ENCODE results near the gene SLC35G4.
"Not testable (repeated sequence)": the region's sequence is repeated elsewhere in the genome, so short reads cannot be mapped to it uniquely, and the experiment has no call there.

SLC35G4 gene

DNA sequence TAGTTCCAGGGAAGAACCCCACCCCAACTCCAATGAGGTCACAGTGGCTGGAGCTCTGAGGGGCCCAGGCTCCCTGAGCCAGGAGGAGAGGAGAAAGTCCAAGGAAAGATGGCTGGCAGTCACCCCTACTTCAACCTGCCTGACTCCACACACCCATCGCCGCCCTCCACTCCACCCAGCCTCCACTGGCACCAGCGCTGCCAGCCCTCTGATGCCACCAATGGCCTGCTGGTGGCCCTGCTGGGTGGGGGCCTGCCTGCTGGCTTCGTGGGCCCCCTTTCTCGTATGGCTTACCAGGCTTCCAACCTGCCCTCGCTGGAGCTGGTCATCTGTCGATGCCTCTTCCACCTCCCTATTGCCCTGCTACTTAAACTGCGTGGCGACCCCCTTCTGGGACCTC, at the start of gene SLC35G4:
Gene SLC35G4, plus strand, starts transcription at position 109 of the 400 bp plus-strand sequence. Its CDS starts 0 bp downstream, at position 109.
- not testable (repeated sequence) for DNase-seq

DNA sequence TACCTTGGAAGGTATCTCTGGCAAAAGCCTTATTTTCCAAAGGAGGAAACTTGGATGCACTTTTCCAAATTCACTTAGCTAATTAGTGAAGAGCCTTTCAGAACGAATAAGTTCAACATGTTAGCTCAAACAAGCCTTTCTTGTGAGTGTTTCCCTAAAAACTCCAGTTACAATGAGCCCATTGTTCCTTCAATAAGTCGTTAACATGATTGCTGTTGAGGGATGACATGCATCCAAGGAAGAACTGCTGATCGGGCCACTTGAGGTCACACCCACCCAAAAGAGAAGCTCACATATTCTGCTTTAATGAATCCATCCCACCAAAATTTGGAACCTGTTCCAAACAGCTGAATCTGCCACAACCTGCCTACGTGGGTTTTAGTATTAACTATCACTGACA, 48.1 kb upstream of the SLC35G4 start:
- no peak for DNase-seq

DNA sequence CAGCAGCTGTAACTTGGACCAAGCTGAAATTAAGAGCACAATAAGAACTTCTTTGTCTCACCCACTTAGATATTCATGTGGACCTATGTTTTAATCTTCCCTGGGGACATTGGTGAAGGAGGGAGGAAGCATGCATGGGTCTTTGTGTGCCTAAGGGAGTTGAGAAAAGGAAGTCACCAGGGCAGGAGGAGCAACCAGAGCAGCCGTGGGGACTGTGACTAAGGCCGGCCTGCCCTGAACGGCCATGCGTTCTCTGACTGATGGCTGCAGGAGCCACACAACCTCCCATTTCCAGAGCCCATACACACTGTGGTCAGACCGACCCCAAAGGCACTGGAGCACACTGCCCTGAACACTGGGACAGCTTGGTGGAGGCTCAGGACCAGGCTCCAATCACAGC, 43.7 kb upstream of the SLC35G4 start:
- DNase-seq, result no peak

DNA sequence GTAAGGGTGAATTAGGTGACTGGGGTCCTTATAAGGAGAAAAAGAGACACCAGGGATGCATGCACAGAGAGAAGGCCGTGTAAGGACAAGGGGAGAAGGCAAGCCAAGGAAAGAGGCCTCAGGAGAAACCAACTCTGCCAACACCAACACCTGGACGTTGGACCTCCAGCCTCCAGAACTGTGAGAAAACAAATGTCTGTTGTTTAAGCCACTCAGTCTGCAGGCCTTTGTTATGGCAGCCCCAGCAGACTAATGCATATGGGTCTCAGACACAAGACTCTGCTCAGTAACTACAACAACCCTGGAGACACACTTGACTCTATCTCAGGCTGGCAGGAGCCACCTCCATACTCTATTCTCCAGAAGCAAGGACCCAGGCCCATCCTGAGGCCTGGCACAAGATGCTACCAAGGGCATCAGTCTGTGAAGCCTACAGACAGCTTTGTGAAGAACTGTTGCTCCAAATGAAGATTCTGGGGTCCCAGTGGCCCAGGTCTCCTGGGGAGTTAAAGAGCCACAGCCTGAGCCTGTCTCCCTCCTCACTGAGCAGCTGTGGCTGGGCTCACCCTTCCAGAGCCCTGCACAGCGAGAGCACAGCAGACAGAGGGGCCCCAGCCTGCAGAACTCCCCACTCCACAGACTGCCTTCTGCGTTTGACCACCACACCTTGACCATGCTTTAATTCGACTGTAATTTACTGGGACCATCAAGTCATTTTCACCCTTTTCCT, 43.0 kb upstream of the SLC35G4 start:
- no peak for DNase-seq

DNA sequence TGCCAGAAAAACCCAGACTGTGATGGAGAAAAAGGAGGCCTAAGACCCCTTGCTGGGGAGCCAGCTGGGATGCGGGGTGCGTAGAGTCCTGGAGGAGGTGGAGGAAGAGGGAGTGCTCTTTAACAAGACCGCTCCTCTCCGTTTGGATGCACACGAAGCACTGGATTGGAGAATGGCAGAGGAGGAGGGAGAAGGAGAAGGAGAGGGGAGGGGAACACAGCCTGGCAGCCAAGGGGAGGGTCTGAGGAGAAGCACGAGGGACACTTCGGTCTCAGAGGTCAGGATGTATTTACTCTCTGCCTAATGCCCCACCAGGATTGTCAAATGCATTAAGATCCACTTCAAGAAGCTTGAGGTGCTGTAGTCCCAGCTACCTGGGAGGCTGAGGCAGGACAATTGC, 42.0 kb upstream of the SLC35G4 start:
- no peak for DNase-seq

DNA sequence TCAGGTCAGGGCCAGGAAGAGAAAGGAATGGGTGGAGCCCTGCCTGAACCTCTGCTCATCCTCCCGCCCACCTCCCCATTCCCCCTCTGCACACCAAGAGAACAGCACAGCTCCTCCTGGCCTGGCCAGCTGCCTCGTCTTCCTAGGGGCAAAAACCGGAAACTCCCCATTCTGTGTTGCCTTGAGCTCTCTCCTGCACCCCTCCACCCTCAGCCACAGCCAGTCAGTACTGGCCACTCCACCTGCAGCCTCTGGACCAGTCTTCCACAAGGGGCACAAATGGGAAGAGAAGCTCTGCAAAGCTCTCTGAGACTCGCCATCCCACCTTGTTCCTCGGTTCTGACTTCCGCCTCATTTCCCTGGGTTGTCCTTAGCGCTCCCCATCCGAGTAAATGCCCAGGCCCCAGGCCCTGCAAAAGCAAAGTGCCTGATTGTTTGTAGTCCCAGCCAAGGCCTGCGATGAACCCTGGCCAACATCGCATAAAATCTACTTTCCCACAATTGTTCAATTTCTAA, 39.3 kb upstream of the SLC35G4 start:
- DNase-seq, result no peak

DNA sequence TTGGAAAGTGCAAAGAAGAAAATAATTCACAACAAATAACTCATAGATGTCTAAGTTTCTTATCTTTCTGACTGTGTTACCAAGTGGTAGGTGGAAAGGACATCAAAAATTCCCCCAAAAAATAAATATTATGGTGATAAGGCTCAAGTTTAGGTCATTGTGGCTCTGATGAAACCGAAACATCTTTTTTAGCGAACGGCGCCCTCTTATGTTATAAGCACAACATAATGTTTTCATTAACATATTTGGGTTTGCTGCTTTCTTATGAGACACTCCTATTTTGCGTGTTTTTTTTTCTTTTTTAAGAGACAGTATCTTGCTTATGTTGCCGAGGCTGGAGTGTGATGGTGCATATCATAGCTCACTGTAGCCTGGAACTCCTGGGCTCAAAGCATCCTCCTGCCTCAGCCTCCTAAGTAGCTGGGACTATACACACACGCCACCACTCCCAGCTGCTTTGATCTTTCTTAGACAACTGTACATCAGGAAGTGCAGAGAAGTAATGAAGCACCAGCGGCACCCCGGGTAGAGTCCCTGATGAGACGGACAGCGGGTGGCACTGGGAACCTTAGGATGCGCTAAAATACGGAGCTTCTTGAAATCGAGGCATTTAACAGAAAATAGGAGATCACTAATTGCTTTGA, 38.5 kb upstream of the SLC35G4 start:
- no peak for DNase-seq

DNA sequence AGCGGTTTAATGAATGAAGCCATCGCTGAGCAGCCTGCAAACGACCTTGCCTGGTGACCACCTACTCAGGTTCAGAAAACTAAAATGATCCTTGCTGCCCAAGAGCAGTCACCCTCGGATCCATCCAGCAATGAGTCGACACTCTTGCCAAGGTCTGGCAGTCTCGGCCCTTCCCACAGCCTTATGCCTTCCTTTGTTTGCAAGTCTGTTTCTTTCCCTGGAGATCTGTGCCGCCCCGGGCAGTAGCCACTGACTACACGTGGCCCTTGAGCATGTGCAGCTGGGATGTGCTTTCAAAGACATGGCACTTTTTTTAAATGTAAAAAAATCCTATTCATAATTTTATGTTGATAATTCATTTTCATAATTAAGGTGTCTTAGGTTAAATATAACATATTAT, 37.2 kb upstream of the SLC35G4 start:
- no peak for DNase-seq

DNA sequence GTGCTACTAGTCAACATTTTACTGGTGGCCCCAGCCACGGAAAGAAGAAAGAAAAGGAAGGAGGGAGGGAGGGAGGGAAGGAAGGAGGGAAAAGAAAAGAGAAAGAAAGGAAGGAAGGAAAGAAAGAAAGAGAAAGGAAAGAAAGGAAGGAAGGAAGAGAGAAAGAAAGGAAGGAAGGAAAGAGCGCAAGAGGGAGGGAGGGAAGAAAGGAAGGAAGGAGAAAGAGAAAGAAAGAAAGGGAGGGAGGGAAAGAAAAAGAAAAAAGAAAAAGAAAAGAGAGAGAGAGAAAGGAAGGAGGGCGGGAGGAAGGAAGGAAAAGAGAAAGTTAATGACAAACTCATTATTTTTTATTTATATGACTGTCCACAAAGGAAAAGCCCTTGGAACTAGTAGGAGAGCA, 34.9 kb upstream of the SLC35G4 start:
- no peak for DNase-seq

DNA sequence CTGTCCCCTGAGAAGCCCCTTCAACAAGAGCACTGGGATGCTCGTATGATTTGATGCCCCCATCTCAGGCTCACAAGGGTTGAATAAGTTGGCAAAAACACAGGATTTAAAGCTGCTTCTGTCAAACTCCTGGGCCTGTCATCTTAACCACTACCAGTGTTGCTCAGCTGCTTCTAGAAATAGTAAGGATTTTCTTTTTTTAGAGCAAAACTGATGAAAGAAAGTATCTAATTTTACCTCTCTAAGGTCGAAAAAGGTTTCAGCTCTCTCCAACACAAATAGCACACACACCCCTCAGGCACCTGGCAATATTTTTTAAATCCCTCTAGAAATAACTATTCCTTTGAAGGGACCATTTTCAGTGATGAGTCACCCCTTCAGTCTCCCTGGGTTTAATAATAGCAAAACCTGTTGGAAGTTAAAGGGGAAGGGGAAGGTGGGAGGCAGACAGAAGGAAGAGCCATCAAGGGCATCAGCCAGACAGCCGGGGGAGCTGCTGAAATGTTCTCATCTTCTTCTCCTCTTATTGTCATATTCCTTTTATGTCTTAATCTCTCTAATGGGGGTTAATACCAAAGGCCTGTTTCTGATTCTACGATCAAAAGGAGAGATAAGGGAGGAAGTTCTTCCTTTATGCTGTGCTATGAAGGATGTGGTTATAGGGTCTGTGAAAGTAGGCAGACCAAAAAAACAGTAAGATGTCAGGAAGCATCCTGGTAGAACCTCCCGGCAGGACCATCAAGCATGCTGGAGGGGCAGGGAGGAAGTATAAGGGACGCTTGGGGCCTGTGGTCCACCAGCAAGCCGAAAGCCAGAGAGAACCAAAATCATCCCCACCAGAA, 31.9 kb upstream of the SLC35G4 start:
- no peak for DNase-seq

DNA sequence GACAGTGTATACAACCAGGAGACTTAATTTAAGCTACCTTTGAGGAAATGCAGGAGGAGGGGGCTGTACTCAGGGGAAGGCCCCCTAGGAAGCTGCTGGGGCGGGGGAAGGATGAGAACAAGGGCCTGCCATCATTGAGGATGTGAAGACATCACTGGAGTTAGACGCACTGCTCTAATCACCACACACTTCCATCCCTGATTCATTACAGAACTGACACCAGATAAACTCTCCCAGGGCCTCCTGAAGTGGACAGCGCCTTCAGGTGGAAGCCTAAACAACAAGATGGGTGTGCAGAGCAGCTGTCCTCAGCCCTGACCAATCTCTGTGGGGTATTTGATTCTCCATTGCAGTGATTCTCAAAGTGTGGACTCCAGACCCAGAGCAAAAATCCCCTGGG, 30.6 kb upstream of the SLC35G4 start:
- no peak for DNase-seq

DNA sequence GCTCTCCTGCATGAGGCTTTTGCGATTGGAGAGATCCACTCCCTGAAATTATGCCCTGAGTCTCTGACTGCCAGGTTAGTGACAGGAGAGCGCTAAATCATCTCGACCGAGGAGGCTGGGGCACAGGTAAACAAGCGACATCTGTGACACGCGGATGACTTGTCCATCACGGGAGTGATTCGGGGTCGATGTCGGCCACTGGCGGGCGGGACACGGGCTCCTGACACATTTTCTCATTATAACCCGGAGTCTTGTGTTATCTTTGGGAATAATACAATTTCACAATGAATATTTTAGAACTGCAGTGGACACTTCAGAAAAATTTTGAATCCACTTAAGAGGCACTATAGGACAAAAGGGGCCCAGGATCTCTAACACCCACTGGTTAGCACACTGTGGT, 29.5 kb upstream of the SLC35G4 start:
- DNase-seq, result no peak

DNA sequence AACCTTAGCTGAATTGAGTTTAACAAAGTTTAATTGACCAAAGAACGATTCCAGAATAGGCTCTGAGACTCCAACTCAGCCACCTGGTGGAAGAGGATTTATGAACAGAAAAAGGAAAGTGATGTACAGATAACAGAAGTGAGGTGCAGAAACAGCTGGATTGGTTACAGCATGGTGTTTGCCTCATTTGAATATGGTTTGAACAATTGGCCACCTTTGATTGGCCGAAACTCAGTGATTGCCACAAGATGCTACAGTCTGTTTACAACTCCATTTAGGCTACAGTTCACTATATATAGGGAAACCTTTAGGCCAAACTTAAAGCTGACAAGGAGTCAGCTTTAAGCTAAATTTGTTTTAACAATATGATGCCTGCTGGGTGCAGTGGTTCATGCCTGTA, 28.1 kb upstream of the SLC35G4 start:
- DNase-seq, result no peak

DNA sequence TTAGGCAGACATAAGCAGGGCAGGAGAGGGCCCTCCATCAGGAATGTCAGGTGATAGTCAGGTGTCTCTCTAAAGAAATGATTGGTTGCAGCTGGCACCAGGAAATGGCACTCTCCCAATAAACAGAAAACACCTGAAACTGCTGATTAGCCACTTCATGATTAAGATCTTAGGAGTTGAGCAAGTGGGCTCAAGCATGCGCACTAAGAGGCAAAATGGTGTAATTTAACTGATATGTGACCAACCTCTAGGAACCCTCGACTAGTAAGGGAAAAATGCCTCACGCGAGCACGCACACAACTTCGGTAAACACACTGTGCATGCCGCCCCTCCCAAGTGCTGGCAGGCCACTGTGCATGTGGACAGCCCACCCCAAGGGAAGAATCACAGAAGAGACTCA, 23.8 kb upstream of the SLC35G4 start:
- no peak for DNase-seq

DNA sequence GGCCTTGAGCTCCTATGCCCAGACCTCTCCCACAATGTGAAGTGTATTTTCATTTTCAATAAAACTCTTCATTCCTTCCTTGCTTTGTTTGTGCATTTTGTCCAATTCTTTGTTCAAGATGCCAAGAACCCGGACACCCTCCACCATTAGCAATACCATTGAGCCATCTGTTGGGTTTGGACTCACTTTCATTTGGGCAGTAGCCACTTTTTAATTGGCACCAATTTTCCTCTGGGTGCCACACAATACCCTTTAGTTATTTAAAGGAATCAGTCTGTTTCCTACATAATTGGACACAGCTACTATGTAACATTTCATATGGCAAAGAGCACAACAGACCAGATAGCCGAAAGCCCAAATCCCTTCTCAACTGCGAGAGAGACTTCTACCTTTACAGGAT, 22.5 kb upstream of the SLC35G4 start:
- no peak for DNase-seq

DNA sequence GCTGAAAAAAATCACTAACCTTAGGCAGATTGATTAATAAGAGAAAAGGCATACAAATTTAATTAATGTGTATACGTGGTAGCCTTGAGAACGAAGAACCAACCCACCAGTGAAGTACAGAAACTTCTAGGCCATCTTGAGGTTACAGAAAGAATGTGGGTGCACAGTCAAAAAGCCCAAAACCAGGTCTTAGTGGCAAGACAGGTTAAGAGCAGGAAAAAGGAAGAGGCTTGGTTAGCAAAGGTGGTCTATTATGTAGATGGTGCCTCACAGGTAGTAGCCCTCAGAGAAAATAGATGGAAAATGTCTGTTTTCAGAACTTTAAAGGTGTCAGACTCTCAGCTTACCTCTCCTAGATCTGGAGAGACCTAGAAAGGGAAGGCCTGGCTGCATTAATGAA, 22.0 kb upstream of the SLC35G4 start:
- no peak for DNase-seq

DNA sequence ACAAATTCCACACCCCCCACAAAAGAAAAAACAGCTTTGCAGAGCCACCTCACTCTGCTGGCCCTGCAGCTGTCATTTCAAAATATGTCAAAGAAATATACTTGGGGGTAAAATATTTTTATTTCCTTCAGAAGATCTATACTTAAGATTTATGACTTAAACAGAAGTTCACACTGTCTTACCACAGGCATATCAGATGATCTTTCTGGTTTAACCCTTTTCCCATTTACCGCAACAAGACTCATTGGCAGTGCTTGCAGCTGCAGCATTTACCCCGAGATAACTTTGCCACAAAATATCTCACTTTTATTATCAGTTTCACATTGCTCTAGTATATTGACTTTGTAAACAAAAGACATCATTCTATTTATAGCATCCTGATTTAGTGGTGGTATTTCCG, 21.6 kb upstream of the SLC35G4 start:
- DNase-seq, result no peak

DNA sequence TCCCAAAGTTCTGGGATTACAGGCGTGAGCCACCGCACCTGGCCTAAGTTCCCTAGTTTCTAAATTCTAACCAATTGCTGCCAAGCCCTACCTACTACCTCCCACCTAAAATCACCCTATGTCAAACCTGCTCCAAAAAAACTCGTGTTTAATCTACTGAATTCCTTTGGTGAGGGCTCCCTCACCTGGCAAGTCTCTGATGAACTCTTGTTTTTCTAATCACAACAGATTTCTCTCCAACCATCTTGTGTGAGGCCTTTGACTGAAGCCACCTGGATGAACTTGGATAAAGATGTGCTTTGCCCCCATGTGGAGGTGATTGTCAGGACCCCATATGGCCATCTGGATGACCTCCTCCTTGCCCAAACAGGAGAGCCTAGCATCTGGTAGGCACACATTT, 17.4 kb upstream of the SLC35G4 start:
- no peak for DNase-seq

DNA sequence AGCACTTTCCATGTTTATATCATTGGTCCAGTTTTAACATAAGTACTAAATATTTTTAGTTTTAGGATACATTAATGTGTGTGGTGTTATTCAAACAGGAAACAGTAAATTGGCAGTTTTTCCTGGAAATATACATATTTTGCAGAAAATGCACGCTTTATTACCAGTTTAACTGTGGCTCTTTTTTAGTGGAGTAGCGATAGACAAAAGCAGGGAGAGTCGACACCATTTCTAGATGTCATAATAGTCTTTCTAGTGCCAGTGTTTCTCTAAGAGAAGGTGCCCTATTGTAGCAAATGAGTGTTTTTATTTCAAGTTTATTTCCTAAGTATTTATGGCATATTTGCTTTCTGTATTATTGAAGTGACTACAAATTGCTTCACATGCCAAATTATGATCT, 9.1 kb upstream of the SLC35G4 start:
- DNase-seq, result no peak

DNA sequence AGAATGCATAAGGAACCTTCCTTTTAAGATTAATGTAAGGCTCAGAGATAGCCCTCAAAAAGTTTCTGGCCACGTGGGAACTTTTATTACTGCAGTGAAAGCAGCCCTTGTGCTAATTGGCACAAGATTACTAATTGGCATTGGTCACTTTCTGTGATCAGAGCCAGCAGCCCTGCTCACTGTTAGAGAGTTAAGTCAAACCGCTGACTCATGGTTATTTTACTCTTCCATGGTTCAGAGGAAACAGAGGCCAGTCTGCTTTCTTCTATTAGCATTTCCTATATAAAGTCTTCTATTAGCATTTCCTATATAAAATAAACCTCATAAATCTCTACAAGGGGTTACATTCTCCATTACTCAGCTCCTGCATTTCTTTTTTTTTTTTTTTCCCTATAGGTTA, 1.5 kb upstream of the SLC35G4 start:
- no peak for DNase-seq

DNA sequence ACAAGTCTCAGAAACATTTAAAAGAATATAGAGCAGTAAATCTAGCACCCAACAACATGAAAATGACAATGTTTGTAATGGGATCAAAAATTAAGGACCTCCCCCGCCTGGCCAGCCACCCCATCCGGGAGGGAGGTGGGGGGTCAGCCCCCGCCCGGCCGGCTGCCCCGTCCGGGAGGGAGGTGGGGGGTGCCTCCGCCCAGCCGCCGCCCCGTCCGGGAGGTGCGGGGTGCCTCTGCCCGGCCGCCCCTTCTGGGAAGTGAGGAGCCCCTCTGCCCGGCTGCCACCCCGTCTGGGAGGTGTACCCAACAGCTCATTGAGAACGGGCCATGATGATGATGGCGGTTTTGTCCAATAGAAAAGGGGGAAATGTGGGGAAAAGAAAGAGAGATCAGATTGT, 778 bp upstream of the SLC35G4 start:
- not testable (repeated sequence) for DNase-seq

DNA sequence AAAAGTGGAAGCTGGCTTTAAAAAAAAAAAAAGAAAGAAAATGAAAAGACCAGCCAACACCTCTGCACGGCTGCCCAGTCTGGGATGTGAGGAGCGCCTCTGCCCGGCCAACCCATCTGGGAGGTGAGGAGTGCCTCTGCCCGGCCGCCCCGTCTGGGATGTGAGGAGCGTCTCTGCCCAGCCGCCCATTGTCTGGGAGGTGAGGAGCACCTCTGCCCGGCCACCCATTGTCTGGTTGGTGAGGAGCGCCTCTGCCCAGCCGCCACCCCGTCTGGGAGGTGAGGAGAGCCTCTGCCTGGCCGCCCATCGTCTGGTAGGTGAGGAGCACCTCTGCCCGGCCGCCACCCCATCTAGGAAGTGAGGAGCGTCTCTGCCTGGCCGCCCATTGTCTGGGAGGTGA, 3.7 kb downstream of the SLC35G4 start:
- not testable (repeated sequence) for DNase-seq

DNA sequence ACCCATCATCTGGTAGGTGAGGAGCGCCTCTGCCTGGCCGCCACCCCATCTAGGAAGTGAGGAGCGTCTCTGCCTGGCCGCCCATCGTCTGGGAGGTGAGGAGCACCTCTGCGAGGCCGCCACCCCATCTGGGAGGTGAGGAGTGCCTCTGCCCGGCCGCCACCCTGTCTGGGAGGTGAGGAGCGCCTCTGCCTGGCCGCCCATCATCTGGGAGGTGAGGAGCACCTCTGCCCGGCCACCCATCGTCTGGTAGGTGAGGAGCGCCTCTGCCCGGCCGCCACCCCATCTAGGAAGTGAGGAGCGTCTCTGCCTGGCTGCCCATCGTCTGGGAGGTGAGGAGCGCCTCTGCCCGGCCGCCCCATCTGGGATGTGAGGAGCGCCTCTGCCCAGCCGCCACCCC, 4.2 kb downstream of the SLC35G4 start:
- not testable (repeated sequence) for DNase-seq

DNA sequence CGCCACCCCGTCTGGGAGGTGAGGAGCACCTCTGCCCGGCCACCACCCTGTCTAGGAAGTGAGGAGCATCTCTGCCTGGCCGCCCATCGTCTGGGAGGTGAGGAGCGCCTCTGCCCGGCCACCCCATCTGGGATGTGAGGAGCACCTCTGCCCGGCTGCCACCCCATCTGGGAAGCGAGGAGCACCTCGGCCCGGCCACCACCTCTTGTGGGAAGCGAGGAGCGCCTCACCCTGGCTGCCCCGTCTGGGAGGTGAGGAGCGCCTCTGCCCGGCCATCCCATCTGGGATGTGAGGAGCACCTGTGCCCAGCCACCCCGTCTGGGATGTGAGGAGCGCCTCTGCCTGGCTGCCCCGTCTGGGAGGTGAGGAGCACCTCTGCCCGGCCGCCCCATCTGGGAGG, 4.6 kb downstream of the SLC35G4 start:
- not testable (repeated sequence) for DNase-seq

Measured in activated CD8-positive, alpha-beta memory T cell treated with anti-CD3 and anti-CD28 coated beads, Interleukin-2, amount 50 U/mL, for 4 hours (primary cell).